Activated CD8-positive, alpha-beta memory T cell treated with anti-CD3 and anti-CD28 coated beads for 1 hour (primary cell): ENCODE results near the gene CIB2.
"Not testable (repeated sequence)": the region's sequence is repeated elsewhere in the genome, so short reads cannot be mapped to it uniquely, and the experiment has no call there.

ENCODE experiments used
- DNase-seq, 2 donors: peaks; one replicate each; pipeline ENCODE4 v3.0.0-alpha.2; 2020; ENCODE audit warnings: low read depth in 1 of 2; ENCODE audit errors: extremely low read depth in 1 of 2

Gene CIB2

DNA sequence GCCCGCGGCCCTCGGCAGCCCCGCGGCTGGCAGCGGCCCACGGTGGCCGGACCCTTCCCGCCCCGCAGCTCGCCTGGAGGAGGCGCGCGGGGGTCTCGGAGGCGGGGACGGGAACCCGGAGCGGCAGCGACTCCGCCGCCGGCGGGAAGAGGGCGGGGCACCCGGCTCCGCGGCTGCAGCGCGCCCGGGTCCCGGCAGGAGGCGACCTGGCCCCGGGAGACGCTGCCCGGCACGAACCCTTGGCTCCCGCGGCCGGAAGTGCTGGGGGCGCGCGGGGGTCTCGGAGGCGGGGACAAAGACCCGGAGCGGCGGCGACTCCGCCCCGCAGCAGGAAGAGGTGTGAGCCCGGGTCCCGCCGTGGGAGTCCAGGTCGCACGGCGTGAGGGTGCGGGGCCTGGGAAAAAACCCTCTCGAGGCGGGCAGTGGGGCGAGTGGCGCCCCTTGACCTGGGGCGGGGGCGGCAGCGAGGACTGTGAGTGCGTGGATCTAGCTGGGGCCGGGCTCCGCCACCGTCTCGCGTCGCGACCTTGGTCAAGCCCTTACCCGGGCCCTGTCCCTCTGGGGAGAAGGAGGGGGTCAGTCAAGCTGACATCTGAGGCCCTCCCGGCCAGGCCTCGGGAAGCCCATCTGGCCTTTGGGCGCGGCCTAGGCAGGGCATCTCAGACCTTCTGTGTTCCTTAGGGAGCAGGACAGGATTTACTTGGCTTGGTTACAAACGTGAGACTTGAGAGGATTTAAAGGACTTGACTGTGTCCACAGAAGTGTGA is at the start of gene CIB2:
TSS of gene CIB2 (minus strand) at position 151 of the 767 bp plus-strand sequence. CDS start 230 bp downstream, outside the sequence.
- DNase-seq, result peak; percentile 27 to 60

GRCh38 chr15:78179906-78180305 is 48.7 kb upstream of the CIB2 start:
- no peak for DNase-seq

- DNase-seq, result no peak
These were observed 48.1 kb upstream of the CIB2 start for GRCh38 chr15:78179286-78179840.

DNA sequence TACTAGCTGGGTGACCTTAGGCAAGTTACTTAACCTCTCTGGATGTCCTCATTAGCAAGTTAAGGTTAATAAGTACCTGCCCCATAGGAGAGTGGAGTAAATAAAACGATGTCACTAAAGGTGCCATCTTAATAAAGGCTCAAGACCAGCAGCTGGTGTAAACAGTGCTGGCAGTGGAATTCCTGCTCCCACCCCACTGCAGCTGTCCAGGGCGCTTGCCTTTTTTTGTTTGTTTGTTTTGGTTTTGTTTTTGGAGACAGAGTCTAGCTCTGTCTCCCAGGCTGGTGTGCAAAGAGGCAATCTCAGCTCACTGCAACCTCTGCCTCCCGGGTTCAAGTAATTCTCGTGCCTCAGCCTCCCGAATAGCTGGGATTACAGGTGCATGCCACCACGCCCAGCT is 46.8 kb upstream of the CIB2 start:
- no peak for DNase-seq

GRCh38 chr15:78177447-78177873 is 46.2 kb upstream of the CIB2 start:
- peak in 1 of 2 donors; percentile 19 for DNase-seq

DNA sequence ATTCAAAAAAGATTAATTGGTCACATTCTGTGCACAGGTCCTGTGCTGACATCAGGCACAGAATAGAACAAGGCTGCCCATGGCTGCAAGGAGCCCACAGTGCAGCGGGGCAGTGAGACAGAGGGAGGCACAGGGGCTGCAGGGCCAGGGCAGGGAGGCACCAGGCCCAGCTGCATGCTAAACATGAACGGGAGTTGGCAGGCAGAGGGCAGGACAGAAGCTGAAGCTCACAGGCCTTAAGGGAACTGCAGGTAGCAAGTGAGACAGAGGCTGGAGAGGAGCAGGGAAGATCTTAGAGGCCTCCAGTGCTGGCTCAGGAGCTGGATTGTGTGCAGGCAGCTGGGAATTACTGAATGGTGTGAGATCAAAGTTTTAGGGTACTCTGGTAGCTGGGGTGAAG is 44.1 kb upstream of the CIB2 start:
- no peak for DNase-seq

- DNase-seq, result no peak
These were observed 43.2 kb upstream of the CIB2 start for GRCh38 chr15:78174401-78174800.

DNA sequence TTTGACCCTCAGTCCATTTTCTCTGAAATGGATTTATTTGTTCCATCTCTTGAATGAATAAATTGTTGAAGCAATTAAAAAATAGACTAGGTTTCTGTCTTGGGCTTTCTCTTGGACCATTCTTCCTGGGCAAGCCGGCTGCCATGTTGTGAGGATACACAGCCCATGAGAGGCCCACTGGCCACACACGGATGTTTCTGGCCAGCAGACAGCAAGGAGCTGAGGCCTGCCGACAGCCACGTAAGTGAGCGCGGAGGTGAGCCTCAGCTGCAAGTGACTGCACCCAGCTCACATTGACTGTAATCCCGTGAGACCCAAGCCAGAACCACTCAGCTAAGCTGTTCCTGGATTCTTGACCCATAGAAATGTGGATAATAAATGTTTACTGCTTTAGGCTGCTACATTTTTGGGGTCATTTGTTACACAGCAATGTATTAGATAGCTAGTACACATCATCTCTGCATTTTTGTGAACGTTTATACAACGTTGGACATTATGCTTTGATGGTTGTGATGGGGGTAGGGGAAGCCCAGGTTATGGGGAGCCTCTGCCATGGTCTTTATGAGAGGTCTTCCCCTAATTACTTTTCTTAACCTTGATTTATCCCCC is 40.7 kb upstream of the CIB2 start:
- DNase-seq, result no peak

- no peak for DNase-seq
These were observed 39.9 kb upstream of the CIB2 start for GRCh38 chr15:78170848-78171773.

GRCh38 chr15:78168608-78169007 is 37.4 kb upstream of the CIB2 start:
- DNase-seq, result no peak

DNA sequence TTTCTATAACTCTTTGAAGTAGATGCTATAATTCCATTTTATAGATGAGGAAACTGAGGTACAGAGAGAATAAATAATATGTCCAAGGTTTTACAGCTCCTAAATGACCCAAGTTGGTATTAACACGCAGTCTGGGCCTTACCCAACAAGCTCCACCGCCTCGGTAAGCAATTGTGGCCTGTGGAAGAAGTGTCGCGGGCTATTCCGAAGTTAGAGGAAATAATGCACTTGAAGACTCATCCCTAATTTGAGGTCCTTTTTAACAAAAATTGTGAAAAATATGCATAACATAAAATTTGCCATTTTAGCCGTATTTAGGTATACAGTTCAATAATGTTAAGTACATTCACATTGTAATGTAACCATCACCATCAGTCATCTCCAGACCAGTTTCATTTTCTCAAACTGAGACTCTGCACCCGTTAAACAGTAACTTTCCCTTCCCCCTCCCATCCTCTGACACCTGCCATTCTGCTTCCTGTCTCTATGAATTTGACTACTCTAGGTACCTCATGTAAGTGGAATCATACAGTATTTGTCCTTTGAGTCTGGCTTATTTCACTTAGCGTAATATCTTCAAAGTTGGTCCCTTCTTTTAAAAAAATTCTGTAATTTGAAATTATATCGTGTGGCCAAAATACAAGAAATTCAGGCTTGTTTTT is 36.1 kb upstream of the CIB2 start:
- no peak for DNase-seq

DNA sequence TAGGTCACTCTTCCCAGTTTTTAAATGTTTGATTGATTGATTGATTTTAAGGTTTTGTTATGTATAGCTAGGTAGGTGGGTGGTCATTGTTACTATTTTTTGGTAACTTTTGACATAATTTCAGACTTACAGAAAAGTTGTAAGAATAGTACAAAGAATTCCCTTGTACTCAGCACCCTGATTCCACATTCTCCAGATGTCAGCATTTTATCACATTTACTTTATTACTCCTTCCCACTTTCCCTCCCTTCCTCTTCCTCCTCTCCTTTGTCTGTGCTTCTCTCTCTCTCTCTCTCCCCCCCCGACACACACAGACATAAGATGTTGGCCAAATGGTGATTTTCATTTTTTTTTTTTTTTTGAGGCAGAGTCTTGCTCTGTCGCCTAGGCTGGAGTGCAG is 32.8 kb upstream of the CIB2 start:
- DNase-seq, result no peak

GRCh38 chr15:78162038-78162437 is 30.8 kb upstream of the CIB2 start:
- peak in 1 of 2 donors; percentile 32 for DNase-seq

DNA sequence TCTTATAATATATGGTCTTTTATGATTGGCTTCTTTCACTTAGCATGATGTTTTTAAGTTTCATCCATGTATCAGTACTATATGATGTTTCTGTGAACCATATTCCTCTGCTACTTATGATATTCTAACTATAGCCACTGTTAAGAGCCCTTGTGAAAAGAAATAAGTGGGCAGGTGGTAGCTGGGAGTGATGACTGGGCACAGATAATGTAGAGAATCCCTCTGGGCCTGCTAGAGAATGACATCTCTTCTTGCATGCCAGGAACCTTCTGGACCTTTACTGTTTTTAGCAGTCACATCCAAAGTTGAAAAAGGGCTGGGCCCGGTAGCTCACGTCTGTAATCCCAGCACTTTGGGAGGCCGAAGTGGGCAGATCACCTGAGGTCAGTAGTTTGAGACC is 28.1 kb upstream of the CIB2 start:
- DNase-seq, result no peak

DNA sequence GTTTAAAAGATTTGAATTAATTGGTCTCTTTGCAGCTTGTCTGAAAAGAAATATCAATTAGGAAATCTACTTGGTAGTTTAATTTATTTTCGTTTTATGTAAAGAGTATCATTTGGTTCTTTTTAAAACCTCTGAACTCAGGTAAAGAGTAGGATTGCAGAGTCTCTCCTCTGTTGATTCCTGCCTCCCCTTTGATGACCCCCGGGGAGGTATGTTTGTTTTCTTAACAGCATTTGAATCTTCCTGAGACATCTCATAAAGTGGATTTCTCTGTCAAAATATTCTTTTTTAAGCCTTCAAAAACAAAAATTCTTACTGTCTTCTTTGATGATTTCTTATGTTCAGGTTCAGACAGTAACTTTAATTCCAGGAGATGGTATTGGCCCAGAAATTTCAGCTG is 26.0 kb upstream of the CIB2 start:
- no peak for DNase-seq

- no peak for DNase-seq
These were observed 25.4 kb upstream of the CIB2 start for GRCh38 chr15:78156653-78157052.

GRCh38 chr15:78155355-78155939 is 24.2 kb upstream of the CIB2 start:
- no peak for DNase-seq

DNA sequence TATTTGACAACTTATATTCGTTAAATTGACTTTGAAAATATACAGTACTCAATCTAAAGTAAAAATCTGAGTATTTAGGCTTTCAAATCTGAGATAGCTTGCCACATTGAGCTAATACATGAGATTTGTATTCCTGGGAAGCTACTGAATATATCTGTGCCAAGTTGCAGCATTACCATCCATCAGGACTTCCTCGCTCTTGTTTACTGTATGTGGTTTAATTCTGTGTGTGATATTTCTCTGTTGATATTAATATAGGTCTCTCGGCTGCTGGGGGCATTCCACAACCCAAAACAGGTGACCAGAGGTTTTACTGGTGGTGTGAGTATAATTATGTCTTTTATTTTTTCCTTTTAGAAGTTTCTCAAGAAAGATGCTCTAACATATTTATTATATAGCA is 23.7 kb upstream of the CIB2 start:
- no peak for DNase-seq

DNA sequence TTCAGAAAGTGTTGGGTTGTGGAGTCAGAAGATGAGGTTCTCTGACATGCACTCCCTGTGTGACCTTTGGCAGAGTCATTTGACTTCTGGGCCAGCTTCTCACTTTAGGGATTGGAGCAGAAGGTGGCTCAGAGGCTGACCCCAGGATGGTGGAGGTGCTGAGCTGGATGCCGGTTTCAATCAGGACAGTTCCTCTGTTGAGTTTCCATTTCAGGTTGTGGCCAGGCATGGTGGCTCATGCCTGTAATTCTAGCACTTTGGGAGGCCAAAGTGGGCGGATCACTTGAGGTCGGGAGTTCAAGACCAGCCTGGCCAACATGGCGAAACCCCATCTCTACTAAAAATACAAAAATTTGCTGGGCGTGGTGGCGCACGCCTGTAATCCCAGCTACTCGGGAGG is 19.8 kb upstream of the CIB2 start:
- DNase-seq, result not testable (repeated sequence)
